SK-N-SH (cell line): Measurements from ENCODE around the gene TXNRD1.

ENCODE experiments used
- NRF1 ChIP-seq: IDR thresholded peaks from 2 replicates; pipeline ENCODE4 v1.6.1; 2012; ENCODE audit warnings: low read depth, mild to moderate bottlenecking, low read length
- POLR2AphosphoS5 ChIP-seq: IDR thresholded peaks from 2 replicates; pipeline ENCODE4 v1.6.1; 2012; ENCODE audit warnings: low read depth, low read length
- RAD21 ChIP-seq: IDR thresholded peaks from 2 replicates; pipeline ENCODE4 v1.6.1; 2012; ENCODE audit warnings: mild to moderate bottlenecking, low read length
- REST ChIP-seq: IDR thresholded peaks from 2 replicates; pipeline ENCODE4 v1.6.1; 2012; ENCODE audit warnings: mild to moderate bottlenecking, low read depth, low read length, moderate library complexity
- RXRA ChIP-seq: IDR thresholded peaks from 2 replicates; pipeline ENCODE4 v1.4.0; 2012; ENCODE audit warnings: low read depth, mild to moderate bottlenecking, borderline replicate concordance
- TAF1 ChIP-seq: IDR thresholded peaks from 2 replicates; pipeline ENCODE4 v1.6.1; 2012; ENCODE audit warnings: low read depth, mild to moderate bottlenecking, low read length, moderate library complexity, borderline replicate concordance
- TEAD4 ChIP-seq: IDR thresholded peaks from 2 replicates; pipeline ENCODE4 v1.4.0; 2012; ENCODE audit warnings: mild to moderate bottlenecking, borderline replicate concordance; ENCODE audit not compliant: insufficient read depth
- USF2 ChIP-seq: fragments of 150-350 bp; IDR thresholded peaks from 2 replicates; pipeline ENCODE4 v1.6.1; 2017; ENCODE audit warnings: antibody characterized with exemption, low read length, low read depth, borderline replicate concordance
- TF ChIP-seq, protein P1 (sequence below): IDR thresholded peaks from 2 replicates; pipeline ENCODE4 v1.4.0; 2012; ENCODE audit warnings: low read depth, borderline replicate concordance
- TF ChIP-seq, protein P2 (sequence below): fragments of 200-600 bp; sonication (generic); IDR thresholded peaks from 2 replicates; pipeline ENCODE4 v1.6.1; 2017; ENCODE audit warnings: antibody characterized with exemption, mild to moderate bottlenecking, moderate library complexity

DNA sequence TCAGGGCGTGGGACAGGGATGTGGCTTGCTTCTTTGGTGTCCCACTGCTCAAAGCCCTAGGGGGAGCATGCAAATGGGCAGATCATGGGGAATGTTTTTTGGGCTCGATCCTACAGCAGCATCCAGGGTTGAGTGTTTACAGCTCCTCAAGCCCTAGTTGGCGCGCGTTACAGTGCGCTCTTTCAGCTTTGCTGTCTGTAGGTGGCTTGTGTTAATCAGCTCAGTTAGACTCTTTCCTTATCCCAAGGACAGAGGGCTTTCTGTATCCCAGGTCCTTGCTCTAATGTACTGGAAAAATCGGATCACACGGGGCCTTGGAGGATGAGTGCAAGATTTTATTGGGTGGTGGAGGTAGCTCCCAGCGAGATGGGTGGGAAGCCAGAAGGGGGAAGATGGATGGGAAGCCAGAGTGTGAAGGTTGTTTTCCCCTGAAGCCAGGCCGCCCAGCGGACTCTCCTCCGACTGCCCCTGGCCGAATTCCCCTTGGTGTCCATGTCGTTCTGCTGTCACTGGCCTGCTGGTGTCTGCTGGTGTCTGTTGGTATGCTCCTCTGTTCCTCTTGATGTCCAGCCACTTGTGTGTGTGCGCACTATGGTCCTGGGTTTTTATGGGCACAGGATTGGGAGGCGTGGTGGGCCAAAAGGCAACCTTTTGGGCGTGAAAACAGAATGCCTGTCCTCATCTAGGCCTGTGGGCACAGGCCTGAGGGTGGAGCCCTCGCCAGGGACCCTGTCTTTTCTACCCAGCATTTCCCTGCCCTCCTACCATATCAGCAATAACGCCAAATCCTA, 10.7 kb upstream of the TXNRD1 start:
- TF ChIP-seq NRF1 = no peak
- TF ChIP-seq, protein P1, sequence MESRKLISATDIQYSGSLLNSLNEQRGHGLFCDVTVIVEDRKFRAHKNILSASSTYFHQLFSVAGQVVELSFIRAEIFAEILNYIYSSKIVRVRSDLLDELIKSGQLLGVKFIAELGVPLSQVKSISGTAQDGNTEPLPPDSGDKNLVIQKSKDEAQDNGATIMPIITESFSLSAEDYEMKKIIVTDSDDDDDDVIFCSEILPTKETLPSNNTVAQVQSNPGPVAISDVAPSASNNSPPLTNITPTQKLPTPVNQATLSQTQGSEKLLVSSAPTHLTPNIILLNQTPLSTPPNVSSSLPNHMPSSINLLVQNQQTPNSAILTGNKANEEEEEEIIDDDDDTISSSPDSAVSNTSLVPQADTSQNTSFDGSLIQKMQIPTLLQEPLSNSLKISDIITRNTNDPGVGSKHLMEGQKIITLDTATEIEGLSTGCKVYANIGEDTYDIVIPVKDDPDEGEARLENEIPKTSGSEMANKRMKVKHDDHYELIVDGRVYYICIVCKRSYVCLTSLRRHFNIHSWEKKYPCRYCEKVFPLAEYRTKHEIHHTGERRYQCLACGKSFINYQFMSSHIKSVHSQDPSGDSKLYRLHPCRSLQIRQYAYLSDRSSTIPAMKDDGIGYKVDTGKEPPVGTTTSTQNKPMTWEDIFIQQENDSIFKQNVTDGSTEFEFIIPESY = no peak
- TF ChIP-seq, protein P2, sequence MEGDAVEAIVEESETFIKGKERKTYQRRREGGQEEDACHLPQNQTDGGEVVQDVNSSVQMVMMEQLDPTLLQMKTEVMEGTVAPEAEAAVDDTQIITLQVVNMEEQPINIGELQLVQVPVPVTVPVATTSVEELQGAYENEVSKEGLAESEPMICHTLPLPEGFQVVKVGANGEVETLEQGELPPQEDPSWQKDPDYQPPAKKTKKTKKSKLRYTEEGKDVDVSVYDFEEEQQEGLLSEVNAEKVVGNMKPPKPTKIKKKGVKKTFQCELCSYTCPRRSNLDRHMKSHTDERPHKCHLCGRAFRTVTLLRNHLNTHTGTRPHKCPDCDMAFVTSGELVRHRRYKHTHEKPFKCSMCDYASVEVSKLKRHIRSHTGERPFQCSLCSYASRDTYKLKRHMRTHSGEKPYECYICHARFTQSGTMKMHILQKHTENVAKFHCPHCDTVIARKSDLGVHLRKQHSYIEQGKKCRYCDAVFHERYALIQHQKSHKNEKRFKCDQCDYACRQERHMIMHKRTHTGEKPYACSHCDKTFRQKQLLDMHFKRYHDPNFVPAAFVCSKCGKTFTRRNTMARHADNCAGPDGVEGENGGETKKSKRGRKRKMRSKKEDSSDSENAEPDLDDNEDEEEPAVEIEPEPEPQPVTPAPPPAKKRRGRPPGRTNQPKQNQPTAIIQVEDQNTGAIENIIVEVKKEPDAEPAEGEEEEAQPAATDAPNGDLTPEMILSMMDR = no peak
- no peak for TF ChIP-seq RXRA
- TF ChIP-seq REST = no peak
- no peak for TF ChIP-seq USF2
- no peak for TF ChIP-seq RAD21
- TF ChIP-seq TEAD4 = no peak
- no peak for TF ChIP-seq POLR2AphosphoS5
- TF ChIP-seq TAF1 = no peak
